Keratinocyte (primary cell): Measurements from ENCODE around the gene RNF180. TPM values are rescaled to one million over a fixed set of nuclear protein-coding genes. Genes with fewer than 3 reads are reported as not detected.

ENCODE experiments used
- DNase-seq: peaks from one replicate; pipeline ENCODE4 v3.0.0-alpha.2; 2011; ENCODE audit warnings: low read depth, missing footprints, low spot score
- FAIRE-seq: peaks from 2 replicates; lab custom pipeline; 2011; peaks lifted over from hg19 to GRCh38; lab: Jason Lieb, UNC
- H2AFZ ChIP-seq: 2 replicates; pipeline ENCODE4 v1.6.0; 2012; ENCODE audit warnings: low read length, control low read depth, inconsistent platforms; ENCODE audit not compliant: control insufficient read depth
- H3K27ac ChIP-seq: 2 replicates; pipeline ENCODE4 v1.5.1; 2011; ENCODE audit warnings: low read length; ENCODE audit not compliant: control insufficient read depth, insufficient read depth
- H3K27me3 ChIP-seq: 3 replicates; pipeline ENCODE4 v1.6.0; 2011; ENCODE audit warnings: low read length; ENCODE audit not compliant: control insufficient read depth, insufficient read depth; ENCODE audit errors: extremely low read depth
- H3K36me3 ChIP-seq, 2 experiments: 2 replicates in 1 of 2; 3 replicates in 1 of 2; pipeline ENCODE4 v1.5.1; 2011; ENCODE audit warnings: low read length in 2 of 2, mild to moderate bottlenecking in 1 of 2; ENCODE audit not compliant: control insufficient read depth in 2 of 2, insufficient read depth in 2 of 2; ENCODE audit errors: extremely low read depth in 1 of 2
- H3K4me1 ChIP-seq: 3 replicates; pipeline ENCODE4 v1.5.1; 2011; ENCODE audit warnings: low read length; ENCODE audit not compliant: control insufficient read depth, insufficient read depth; ENCODE audit errors: extremely low read depth
- H3K4me2 ChIP-seq: 3 replicates; pipeline ENCODE4 v1.6.0; 2011; ENCODE audit warnings: low read depth, low read length; ENCODE audit not compliant: control insufficient read depth, insufficient read depth; ENCODE audit errors: extremely low read depth
- H3K4me3 ChIP-seq, 3 experiments: fragments of 200-600 bp in 1 of 3; sonication (generic) in 1 of 3; 2 replicates in 2 of 3; 3 replicates in 1 of 3; pipeline ENCODE4 v1.5.1; 2011 to 2016; ENCODE audit warnings: low read length in 3 of 3, mild to moderate bottlenecking in 3 of 3, control low read depth in 2 of 3, inconsistent platforms in 1 of 3, low read depth in 1 of 3, mixed read lengths in 1 of 3, mixed run types in 1 of 3, moderate library complexity in 1 of 3; ENCODE audit not compliant: control insufficient read depth in 2 of 3, insufficient read depth in 2 of 3; ENCODE audit errors: extremely low read depth in 1 of 3
- H3K79me2 ChIP-seq: 2 replicates; pipeline ENCODE4 v1.6.0; 2012; ENCODE audit warnings: low read length; ENCODE audit not compliant: control insufficient read depth, insufficient read depth
- H3K9ac ChIP-seq: 3 replicates; pipeline ENCODE4 v1.6.0; 2011; ENCODE audit warnings: low read length; ENCODE audit not compliant: control insufficient read depth, insufficient read depth; ENCODE audit errors: extremely low read depth
- H3K9me1 ChIP-seq: 3 replicates; pipeline ENCODE4 v1.6.0; 2011; ENCODE audit warnings: low read length; ENCODE audit not compliant: control insufficient read depth, insufficient read depth; ENCODE audit errors: extremely low read depth
- H3K9me3 ChIP-seq: 2 replicates; pipeline ENCODE4 v1.5.1; 2012; ENCODE audit warnings: low read depth, low read length; ENCODE audit not compliant: control insufficient read depth
- H4K20me1 ChIP-seq: 3 replicates; pipeline ENCODE4 v1.6.0; 2011; ENCODE audit warnings: low read length; ENCODE audit not compliant: control insufficient read depth, insufficient read depth; ENCODE audit errors: extremely low read depth
- EZH2 ChIP-seq: IDR thresholded peaks from one replicate; pipeline ENCODE4 v1.6.1; 2012; ENCODE audit warnings: inconsistent platforms, mild to moderate bottlenecking, low read length, moderate library complexity
- dilution Hi-C: fragments of 300-500 bp; cut with MboI; formaldehyde crosslinking; loops from one replicate; pipeline ENCODE4 v1.7.0; 2020; ENCODE audit warnings: low sequenced_read_pairs; ENCODE audit not compliant: extremely low pct_ligation_motif_present
- polyA plus RNA-seq, 5 experiments: library from polyadenylated mRNA; depleted of rRNA in 3 of 5; stranded (reverse) in 3 of 5; stranded (forward) in 1 of 5; unstranded in 1 of 5; fragments of >200 nt; gene quantifications; 1 replicate in 1 of 5; 2 replicates in 3 of 5; 3 replicates in 1 of 5; pipeline versions ENCODE4 v1.2.1 to v1.2.3, GENCODE V29; 2011 to 2012; ENCODE audit warnings: missing spikeins in 2 of 5, low read depth in 1 of 5, low replicate concordance in 1 of 5
- TF ChIP-seq, protein P1 (sequence below), 3 experiments: IDR thresholded peaks in 1 of 3; conservative IDR thresholded peaks in 1 of 3; optimal IDR thresholded peaks in 1 of 3; 2 replicates in 2 of 3; 3 replicates in 1 of 3; pipeline versions ENCODE3 to v1.5.1; 2011; ENCODE audit warnings: low read length in 3 of 3, mild to moderate bottlenecking in 3 of 3, moderate library complexity in 2 of 3, control low read depth in 1 of 3, inconsistent platforms in 1 of 3; ENCODE audit not compliant: insufficient read depth in 2 of 3; ENCODE audit errors: extremely low read depth in 1 of 3

The RNF180 gene
- polyA plus RNA-seq, 1 donor (not counting 4 experiments of a cell fraction or from before 2014, with no cell fraction given): 2.4 TPM

DNA sequence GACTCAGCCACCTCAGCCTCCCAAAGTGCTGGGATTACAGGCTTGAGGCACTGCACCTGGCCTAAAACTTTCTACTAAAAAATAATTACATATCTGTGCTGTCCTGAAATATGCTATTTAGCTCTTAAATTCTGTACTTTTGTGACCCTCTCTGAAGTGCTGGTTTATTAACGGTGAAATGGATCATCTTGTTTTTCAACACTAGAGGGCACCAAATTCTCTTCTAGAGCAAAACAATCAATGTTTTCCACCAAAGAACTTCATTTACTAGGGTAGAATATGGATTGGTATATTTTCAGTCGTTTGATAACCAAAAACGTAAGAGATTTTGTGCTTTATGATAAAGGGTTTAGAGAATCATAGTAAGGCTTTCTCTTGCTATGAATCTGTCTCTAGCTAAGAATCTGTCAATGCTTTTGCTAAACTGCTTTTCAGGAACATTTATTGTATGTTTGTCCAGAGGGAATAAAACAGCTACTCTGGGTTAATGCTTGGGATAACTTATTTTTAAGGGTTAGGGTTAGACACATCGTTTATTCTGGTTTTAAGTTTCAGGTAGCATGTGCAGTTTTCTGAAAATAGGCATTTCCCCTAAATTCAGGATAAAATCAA is 63.6 kb downstream of the RNF180 start:
- H3K9me1 ChIP-seq: no peaks in the 10 kb centered on the region
- dilution Hi-C loops: no loop called here
- no peak overlapping the region for H3K9ac ChIP-seq

DNA sequence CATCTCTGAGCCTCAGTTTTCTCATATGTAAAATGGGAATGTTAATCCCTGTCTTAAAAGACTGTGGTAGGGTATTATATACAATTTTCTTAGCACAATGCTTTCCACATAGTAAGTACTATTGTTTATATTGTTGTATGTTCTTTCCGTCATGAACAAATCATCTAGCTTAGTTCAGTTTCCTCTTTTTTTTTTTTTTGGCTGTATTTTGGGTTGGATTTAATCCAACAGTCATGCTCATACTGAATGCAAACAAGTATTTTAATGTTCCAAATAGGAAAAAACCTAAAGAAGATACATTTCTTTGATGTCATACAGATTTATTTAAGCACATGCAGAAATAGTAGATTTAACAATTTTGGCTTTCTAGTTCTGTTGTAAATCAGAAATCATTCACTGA is 95.1 kb downstream of the RNF180 start:
- H3K27me3 ChIP-seq: no peaks in the 10 kb centered on the region
- no peak overlapping the region for H3K9ac ChIP-seq
- H3K79me2 ChIP-seq: no peaks in the 10 kb centered on the region
- dilution Hi-C loops: no loop called here
- no peak overlapping the region for H3K4me2 ChIP-seq
- H4K20me1 ChIP-seq: no peaks in the 10 kb centered on the region
- no peak overlapping the region for H3K4me3 ChIP-seq
- no peaks in the 10 kb centered on the region for H3K9me3 ChIP-seq
- DNase-seq (no peak), FAIRE-seq (no peak)
- no peaks in the 10 kb centered on the region for H3K9me1 ChIP-seq
- no peak overlapping the region for H3K27ac ChIP-seq
- no peaks in the 10 kb centered on the region for H3K36me3 ChIP-seq
- H2AFZ ChIP-seq: no peak overlapping the region
- TF ChIP-seq, protein P1, sequence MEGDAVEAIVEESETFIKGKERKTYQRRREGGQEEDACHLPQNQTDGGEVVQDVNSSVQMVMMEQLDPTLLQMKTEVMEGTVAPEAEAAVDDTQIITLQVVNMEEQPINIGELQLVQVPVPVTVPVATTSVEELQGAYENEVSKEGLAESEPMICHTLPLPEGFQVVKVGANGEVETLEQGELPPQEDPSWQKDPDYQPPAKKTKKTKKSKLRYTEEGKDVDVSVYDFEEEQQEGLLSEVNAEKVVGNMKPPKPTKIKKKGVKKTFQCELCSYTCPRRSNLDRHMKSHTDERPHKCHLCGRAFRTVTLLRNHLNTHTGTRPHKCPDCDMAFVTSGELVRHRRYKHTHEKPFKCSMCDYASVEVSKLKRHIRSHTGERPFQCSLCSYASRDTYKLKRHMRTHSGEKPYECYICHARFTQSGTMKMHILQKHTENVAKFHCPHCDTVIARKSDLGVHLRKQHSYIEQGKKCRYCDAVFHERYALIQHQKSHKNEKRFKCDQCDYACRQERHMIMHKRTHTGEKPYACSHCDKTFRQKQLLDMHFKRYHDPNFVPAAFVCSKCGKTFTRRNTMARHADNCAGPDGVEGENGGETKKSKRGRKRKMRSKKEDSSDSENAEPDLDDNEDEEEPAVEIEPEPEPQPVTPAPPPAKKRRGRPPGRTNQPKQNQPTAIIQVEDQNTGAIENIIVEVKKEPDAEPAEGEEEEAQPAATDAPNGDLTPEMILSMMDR (optimal IDR thresholded peaks at IDR 0.05 in 1 of 3, IDR thresholded peaks at IDR 0.05 in 1 of 3, conservative IDR thresholded peaks at IDR 0.05 in 1 of 3; ENCODE audit: extremely low read depth in 1 of 3, insufficient read depth in 2 of 3, low read length in 3 of 3): no peak
- TF ChIP-seq EZH2: no peak
- H3K4me1 ChIP-seq: no peaks in the 10 kb centered on the region

More for the DNA sequence above, 63.6 kb downstream of the RNF180 start:
- no peak for DNase-seq
- Histone ChIP-seq H3K79me2 (no peaks in the 10 kb centered on the region), H4K20me1 (no peaks in the 10 kb centered on the region), H3K27me3 (no peaks in the 10 kb centered on the region), H3K4me2 (no peak overlapping the region), H2AFZ (no peak overlapping the region), H3K4me1 (no peaks in the 10 kb centered on the region), H3K27ac (no peak overlapping the region), H3K4me3 (no peak overlapping the region), H3K36me3 (no peaks in the 10 kb centered on the region), H3K9me3 (no peaks in the 10 kb centered on the region)
- FAIRE-seq: no peak
- TF ChIP-seq EZH2: no peak
- TF ChIP-seq, protein P1 (optimal IDR thresholded peaks at IDR 0.05 in 1 of 3, IDR thresholded peaks at IDR 0.05 in 1 of 3, conservative IDR thresholded peaks at IDR 0.05 in 1 of 3; ENCODE audit: extremely low read depth in 1 of 3, insufficient read depth in 2 of 3, low read length in 3 of 3): peak in 1 of 3 experiments; percentile 52
